ENCODE data around the gene BCORL1. TPM values are rescaled to one million over a fixed set of nuclear protein-coding genes. Genes with fewer than 3 reads are reported as not detected.
A peak's percentile ranks its signal among the peaks of the same experiment; 100 is the strongest.

Gene BCORL1
- polyA plus RNA-seq, 1 donor from 2014 or later = 1.0 TPM

DNA sequence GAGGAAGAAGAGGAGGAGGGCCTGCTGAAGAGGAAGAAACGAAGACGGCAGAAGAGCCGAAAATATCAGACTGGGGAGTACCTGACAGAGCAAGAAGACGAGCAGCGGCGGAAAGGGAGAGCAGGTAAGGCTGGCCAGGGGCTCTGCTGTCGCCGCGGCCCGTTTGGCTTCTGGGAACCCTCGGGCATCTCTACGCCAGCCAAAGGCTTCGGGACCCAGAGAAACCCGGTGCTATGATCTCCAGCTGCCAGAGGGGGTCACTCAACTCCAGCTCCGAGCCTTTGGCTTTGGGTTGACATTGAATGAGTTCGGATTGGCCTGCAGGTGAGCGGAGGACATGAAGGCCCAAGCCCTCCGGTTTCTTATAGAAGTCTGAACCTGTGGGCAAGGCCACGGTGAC lies 42.8 kb downstream of the BCORL1 start:
- no peaks in the 10 kb centered on the region for H3K9me2 ChIP-seq (ENCODE audit: insufficient read depth, low read length)
- H3K27me3 ChIP-seq (ENCODE audit: insufficient read depth, low read depth, low read length) = no peaks in the 10 kb centered on the region
- no peak overlapping the region for H3K4me2 ChIP-seq (ENCODE audit: low read length)
- no peak for TF ChIP-seq TAF1 (IDR thresholded peaks at IDR 0.05; ENCODE audit: low read depth)
- no peaks in the 10 kb centered on the region for H3K9me3 ChIP-seq (ENCODE audit: low read length)
- no peaks in the 10 kb centered on the region for H3F3A ChIP-seq (ENCODE audit: insufficient read depth, low read length, poor library complexity, severe bottlenecking)
- H3K4me3 ChIP-seq (ENCODE audit: low read length) = no peak overlapping the region
- no peaks in the 10 kb centered on the region for H3K79me2 ChIP-seq (replicated peaks; ENCODE audit: insufficient read depth, low read length)
- no peaks in the 10 kb centered on the region for H4K20me1 ChIP-seq (ENCODE audit: insufficient read depth)
- no peaks in the 10 kb centered on the region for H3K36me3 ChIP-seq (ENCODE audit: insufficient read depth, low read length)
- no peak overlapping the region for H3K9ac ChIP-seq (ENCODE audit: low read length)
- H3K27ac ChIP-seq (ENCODE audit: low read length) = no peak overlapping the region
- no peak overlapping the region for H2AFZ ChIP-seq (ENCODE audit: low read depth, low read length)

- no peak overlapping the region for H3K9ac ChIP-seq (ENCODE audit: low read length)
- TF ChIP-seq EP300 (conservative IDR thresholded peaks at IDR 0.05; ENCODE audit: poor library complexity, severe bottlenecking) (no peak), MXI1 (conservative IDR thresholded peaks at IDR 0.05; ENCODE audit: poor library complexity, severe bottlenecking) (no peak), TAF1 (IDR thresholded peaks at IDR 0.05; ENCODE audit: low read depth) (no peak), SMC3 (conservative IDR thresholded peaks at IDR 0.05; ENCODE audit: poor library complexity) (no peak), EZH2 (IDR thresholded peaks at IDR 0.05; ENCODE audit: borderline replicate concordance, insufficient read depth, low read length, poor library complexity, severe bottlenecking) (no peak), RAD21 (conservative IDR thresholded peaks at IDR 0.05) (no peak), POLR2AphosphoS5 (IDR thresholded peaks at IDR 0.05) (no peak), REST (IDR thresholded peaks at IDR 0.05; ENCODE audit: borderline replicate concordance) (no peak)
- TF ChIP-seq, protein P1, sequence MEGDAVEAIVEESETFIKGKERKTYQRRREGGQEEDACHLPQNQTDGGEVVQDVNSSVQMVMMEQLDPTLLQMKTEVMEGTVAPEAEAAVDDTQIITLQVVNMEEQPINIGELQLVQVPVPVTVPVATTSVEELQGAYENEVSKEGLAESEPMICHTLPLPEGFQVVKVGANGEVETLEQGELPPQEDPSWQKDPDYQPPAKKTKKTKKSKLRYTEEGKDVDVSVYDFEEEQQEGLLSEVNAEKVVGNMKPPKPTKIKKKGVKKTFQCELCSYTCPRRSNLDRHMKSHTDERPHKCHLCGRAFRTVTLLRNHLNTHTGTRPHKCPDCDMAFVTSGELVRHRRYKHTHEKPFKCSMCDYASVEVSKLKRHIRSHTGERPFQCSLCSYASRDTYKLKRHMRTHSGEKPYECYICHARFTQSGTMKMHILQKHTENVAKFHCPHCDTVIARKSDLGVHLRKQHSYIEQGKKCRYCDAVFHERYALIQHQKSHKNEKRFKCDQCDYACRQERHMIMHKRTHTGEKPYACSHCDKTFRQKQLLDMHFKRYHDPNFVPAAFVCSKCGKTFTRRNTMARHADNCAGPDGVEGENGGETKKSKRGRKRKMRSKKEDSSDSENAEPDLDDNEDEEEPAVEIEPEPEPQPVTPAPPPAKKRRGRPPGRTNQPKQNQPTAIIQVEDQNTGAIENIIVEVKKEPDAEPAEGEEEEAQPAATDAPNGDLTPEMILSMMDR (IDR thresholded peaks at IDR 0.05; ENCODE audit: poor library complexity, severe bottlenecking) = no peak
These were observed 45.1 kb downstream of the BCORL1 start for GRCh38 chrX:130027569-130027968.

GRCh38 chrX:130028196-130028595 lies 45.8 kb downstream of the BCORL1 start:
- Histone ChIP-seq H3K27ac (ENCODE audit: low read length) (no peak overlapping the region), H2AFZ (ENCODE audit: low read depth, low read length) (no peak overlapping the region), H4K20me1 (ENCODE audit: insufficient read depth) (no peaks in the 10 kb centered on the region), H3K9ac (ENCODE audit: low read length) (no peak overlapping the region), H3K79me2 (replicated peaks; ENCODE audit: insufficient read depth, low read length) (no peaks in the 10 kb centered on the region), H3F3A (ENCODE audit: insufficient read depth, low read length, poor library complexity, severe bottlenecking) (no peaks in the 10 kb centered on the region), H3K4me3 (ENCODE audit: low read length) (no peak overlapping the region), H3K9me2 (ENCODE audit: insufficient read depth, low read length) (no peaks in the 10 kb centered on the region), H3K36me3 (ENCODE audit: insufficient read depth, low read length) (no peaks in the 10 kb centered on the region), H3K9me3 (ENCODE audit: low read length) (no peaks in the 10 kb centered on the region), H3K27me3 (ENCODE audit: insufficient read depth, low read depth, low read length) (no peaks in the 10 kb centered on the region), H3K4me2 (ENCODE audit: low read length) (no peak overlapping the region)
- no peak for TF ChIP-seq REST (IDR thresholded peaks at IDR 0.05; ENCODE audit: borderline replicate concordance)
- no peak for TF ChIP-seq TAF1 (IDR thresholded peaks at IDR 0.05; ENCODE audit: low read depth)
- peak; percentile 53 for TF ChIP-seq SMC3 (conservative IDR thresholded peaks at IDR 0.05; ENCODE audit: poor library complexity)
- TF ChIP-seq, protein P1 (IDR thresholded peaks at IDR 0.05; ENCODE audit: poor library complexity, severe bottlenecking) = peak; percentile 51
- TF ChIP-seq MXI1 (conservative IDR thresholded peaks at IDR 0.05; ENCODE audit: poor library complexity, severe bottlenecking) = no peak
- TF ChIP-seq RAD21 (conservative IDR thresholded peaks at IDR 0.05) = no peak
- TF ChIP-seq EZH2 (IDR thresholded peaks at IDR 0.05; ENCODE audit: borderline replicate concordance, insufficient read depth, low read length, poor library complexity, severe bottlenecking) = no peak

More at GRCh38 chrX:130027569-130027968, 45.1 kb downstream of the BCORL1 start:
- Histone ChIP-seq H3K27me3 (ENCODE audit: insufficient read depth, low read depth, low read length) (no peaks in the 10 kb centered on the region), H3K4me2 (ENCODE audit: low read length) (no peak overlapping the region), H3K9me3 (ENCODE audit: low read length) (no peaks in the 10 kb centered on the region), H4K20me1 (ENCODE audit: insufficient read depth) (no peaks in the 10 kb centered on the region), H3K9me2 (ENCODE audit: insufficient read depth, low read length) (no peaks in the 10 kb centered on the region), H3K27ac (ENCODE audit: low read length) (no peak overlapping the region), H3K79me2 (replicated peaks; ENCODE audit: insufficient read depth, low read length) (no peaks in the 10 kb centered on the region), H3K36me3 (ENCODE audit: insufficient read depth, low read length) (no peaks in the 10 kb centered on the region), H2AFZ (ENCODE audit: low read depth, low read length) (no peak overlapping the region), H3F3A (ENCODE audit: insufficient read depth, low read length, poor library complexity, severe bottlenecking) (no peaks in the 10 kb centered on the region), H3K4me3 (ENCODE audit: low read length) (no peak overlapping the region)

All from neural cell (in vitro differentiated cells).